ENCODE results near the gene DHX15. TPM values are rescaled to one million over a fixed set of nuclear protein-coding genes. Genes with fewer than 3 reads are reported as not detected.
"Not testable (repeated sequence)": the region's sequence is repeated elsewhere in the genome, so short reads cannot be mapped to it uniquely, and the experiment has no call there.

DHX15 gene
- total and polyA plus RNA-seq, 5 donors = 37.8 to 78.6 (median 64.1) TPM

GRCh38 chr4:24511371-24512063 lies 72.8 kb downstream of the DHX15 start:
- Histone ChIP-seq H3K4me3 (ENCODE audit: low read length) (no peak overlapping the region), H3K4me1 (ENCODE audit: control insufficient read depth, insufficient read depth, low read length) (no peaks in the 10 kb centered on the region), H3K9me3 (ENCODE audit: control insufficient read depth, low read length) (no peaks in the 10 kb centered on the region), H3K27ac (ENCODE audit: low read length) (no peak overlapping the region), H3K27me3 (ENCODE audit: control insufficient read depth, insufficient read depth) (no peaks in the 10 kb centered on the region)
- intact Hi-C loops (cut with DNase I) = no loop called here
- DNase-seq (no peak), ATAC-seq (no peak)
- 74% methylated on average over 5 of the region's 5 CpGs for WGBS

DNA sequence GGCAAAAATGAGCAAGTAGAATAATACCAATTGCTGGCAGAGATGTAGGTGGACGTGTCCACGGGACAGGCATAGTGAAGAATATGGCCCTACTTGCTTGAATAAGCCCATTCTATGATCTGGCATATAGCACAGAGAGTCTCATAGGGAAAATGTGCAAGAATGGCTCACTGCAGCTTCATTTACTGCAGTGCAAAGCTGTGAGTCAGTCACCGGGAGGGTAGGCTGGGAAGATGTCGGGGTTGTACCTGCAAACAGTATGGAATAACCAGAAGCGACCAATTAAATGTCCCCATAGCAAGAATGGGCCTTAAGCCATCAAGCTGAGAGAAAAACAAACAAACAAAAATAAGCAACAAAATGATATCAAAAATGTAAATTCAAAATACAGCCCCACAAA lies 74.3 kb downstream of the DHX15 start:
- intact Hi-C loops (cut with DNase I) = no loop called here
- WGBS = 97% methylated on average over 5 of the region's 5 CpGs
- H3K27me3 ChIP-seq (ENCODE audit: control insufficient read depth, insufficient read depth) = no peaks in the 10 kb centered on the region
- no peaks in the 10 kb centered on the region for H3K9me3 ChIP-seq (ENCODE audit: control insufficient read depth, low read length)
- no peak for DNase-seq
- ATAC-seq = no peak
- no peak overlapping the region for H3K4me3 ChIP-seq (ENCODE audit: low read length)
- H3K27ac ChIP-seq (ENCODE audit: low read length) = no peak overlapping the region
- H3K4me1 ChIP-seq (ENCODE audit: control insufficient read depth, insufficient read depth, low read length) = no peaks in the 10 kb centered on the region

DNA sequence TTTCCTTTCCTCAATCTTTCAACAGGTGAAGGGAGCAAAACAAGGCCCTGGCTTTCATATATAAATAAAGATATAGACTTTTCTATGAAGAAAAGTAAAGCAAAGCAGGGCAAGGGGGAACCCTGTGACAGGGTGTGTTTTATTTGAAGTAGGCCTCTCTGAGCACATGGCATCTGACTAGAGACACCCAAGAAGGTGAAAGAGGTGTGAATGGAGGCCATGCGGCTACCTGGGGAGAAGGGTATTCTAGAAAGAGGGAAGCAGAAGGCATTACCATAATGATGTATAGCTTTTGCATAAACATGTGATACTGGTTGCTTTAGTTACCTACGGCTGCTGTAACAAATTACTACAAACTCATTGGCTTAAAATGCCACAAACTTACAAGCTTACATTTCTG lies 75.8 kb downstream of the DHX15 start:
- 98% methylated on average over 2 of the region's 2 CpGs for WGBS
- H3K27me3 ChIP-seq (ENCODE audit: control insufficient read depth, insufficient read depth) = no peaks in the 10 kb centered on the region
- H3K9me3 ChIP-seq (ENCODE audit: control insufficient read depth, low read length) = no peaks in the 10 kb centered on the region
- no peak overlapping the region for H3K4me3 ChIP-seq (ENCODE audit: low read length)
- H3K4me1 ChIP-seq (ENCODE audit: control insufficient read depth, insufficient read depth, low read length) = no peaks in the 10 kb centered on the region
- intact Hi-C loops (cut with DNase I) = no loop called here
- H3K27ac ChIP-seq (ENCODE audit: low read length) = no peak overlapping the region
- no peak for ATAC-seq
- DNase-seq = no peak

DNA sequence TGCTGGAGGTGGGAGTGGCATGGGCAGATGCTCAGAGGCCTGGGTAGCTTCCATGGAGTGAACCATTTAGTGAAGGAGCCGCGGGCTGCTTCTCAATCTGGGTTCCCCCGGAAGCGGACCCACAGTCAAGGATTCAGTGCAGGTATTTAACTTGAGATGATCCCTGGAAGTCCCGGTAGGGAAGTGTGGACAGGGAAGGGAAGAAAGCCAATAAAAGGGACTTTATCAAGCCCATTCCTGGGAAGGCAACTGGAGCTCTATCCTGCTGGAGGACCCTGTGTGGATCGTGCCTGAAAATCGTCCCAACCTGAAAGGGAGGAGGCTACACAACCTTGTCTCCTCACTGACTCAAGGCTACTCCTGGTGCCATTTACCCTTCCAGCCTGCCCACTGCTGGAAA lies 76.9 kb downstream of the DHX15 start:
- 82% methylated on average over 7 of the region's 7 CpGs for WGBS

GRCh38 chr4:24503090-24503489 lies 81.3 kb downstream of the DHX15 start:
- H3K4me1 ChIP-seq (ENCODE audit: control insufficient read depth, insufficient read depth, low read length); ATAC-seq; DNase-seq; H3K9me3 ChIP-seq (ENCODE audit: control insufficient read depth, low read length); H3K27me3 ChIP-seq (ENCODE audit: control insufficient read depth, insufficient read depth); H3K27ac ChIP-seq (ENCODE audit: low read length); H3K4me3 ChIP-seq (ENCODE audit: low read length); intact Hi-C loops (cut with DNase I): not testable (repeated sequence)
- 86% methylated on average over 10 of the region's 10 CpGs for WGBS

More for the DNA sequence above, 76.9 kb downstream of the DHX15 start:
- ATAC-seq (peak in 1 of 2 donors; percentile 14), DNase-seq (no peak)
- Histone ChIP-seq H3K9me3 (ENCODE audit: control insufficient read depth, low read length) (no peaks in the 10 kb centered on the region), H3K27me3 (ENCODE audit: control insufficient read depth, insufficient read depth) (no peaks in the 10 kb centered on the region), H3K27ac (ENCODE audit: low read length) (no peak overlapping the region), H3K4me3 (ENCODE audit: low read length) (no peak overlapping the region), H3K4me1 (ENCODE audit: control insufficient read depth, insufficient read depth, low read length) (no peaks in the 10 kb centered on the region)
- intact Hi-C loops (cut with DNase I) = no loop called here

GRCh38 chr4:24497221-24497620 lies 87.1 kb downstream of the DHX15 start:
- intact Hi-C loops (cut with DNase I) = loop anchor here in 1 of 4 donors (10.0 kb wide), 1 partner anchor 188 kb away; no protein-coding TSS in a partner anchor

GRCh38 chr4:24496597-24496996 lies 87.8 kb downstream of the DHX15 start:
- H3K27me3 ChIP-seq (ENCODE audit: control insufficient read depth, insufficient read depth) = no peaks in the 10 kb centered on the region
- no peaks in the 10 kb centered on the region for H3K4me1 ChIP-seq (ENCODE audit: control insufficient read depth, insufficient read depth, low read length)
- H3K4me3 ChIP-seq (ENCODE audit: low read length) = no peak overlapping the region
- DNase-seq (no peak), ATAC-seq (no peak)
- WGBS = 91% methylated on average over 6 of the region's 6 CpGs
- H3K9me3 ChIP-seq (ENCODE audit: control insufficient read depth, low read length) = no peaks in the 10 kb centered on the region
- H3K27ac ChIP-seq (ENCODE audit: low read length) = no peak overlapping the region
- intact Hi-C loops (cut with DNase I) = loop anchor here in 1 of 4 donors (10.0 kb wide), 1 partner anchor 188 kb away; no protein-coding TSS in a partner anchor

More at GRCh38 chr4:24497221-24497620, 87.1 kb downstream of the DHX15 start:
- Histone ChIP-seq H3K27ac (ENCODE audit: low read length) (no peak overlapping the region), H3K4me3 (ENCODE audit: low read length) (no peak overlapping the region), H3K27me3 (ENCODE audit: control insufficient read depth, insufficient read depth) (no peaks in the 10 kb centered on the region), H3K9me3 (ENCODE audit: control insufficient read depth, low read length) (no peaks in the 10 kb centered on the region), H3K4me1 (ENCODE audit: control insufficient read depth, insufficient read depth, low read length) (no peaks in the 10 kb centered on the region)
- WGBS = 88% methylated on average over 7 of the region's 7 CpGs
- no peak for DNase-seq
- ATAC-seq = no peak

DNA sequence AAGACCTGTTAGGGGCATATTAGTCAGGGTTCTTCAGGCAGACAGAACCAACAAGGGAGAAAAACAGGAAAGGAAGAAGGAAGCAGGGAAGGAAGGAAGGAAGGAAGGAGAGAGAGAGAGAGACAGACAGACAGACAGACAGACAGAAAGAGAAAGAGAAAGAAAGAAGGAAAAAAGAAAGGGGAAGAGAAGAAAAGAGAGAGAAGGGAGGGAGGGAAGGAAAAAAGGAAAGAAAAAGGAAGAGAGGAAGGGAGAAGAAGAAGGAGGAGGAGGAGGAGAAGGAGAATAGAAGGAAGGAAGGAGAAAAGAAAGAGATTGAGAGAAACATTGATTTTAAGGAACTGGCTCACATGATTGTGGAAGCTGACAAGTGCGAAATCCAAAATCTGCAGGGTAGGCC lies 89.0 kb downstream of the DHX15 start:
- Histone ChIP-seq H3K27ac (ENCODE audit: low read length) (no peak overlapping the region), H3K4me3 (ENCODE audit: low read length) (no peak overlapping the region), H3K27me3 (ENCODE audit: control insufficient read depth, insufficient read depth) (no peaks in the 10 kb centered on the region), H3K9me3 (ENCODE audit: control insufficient read depth, low read length) (no peaks in the 10 kb centered on the region), H3K4me1 (ENCODE audit: control insufficient read depth, insufficient read depth, low read length) (no peaks in the 10 kb centered on the region)
- DNase-seq (no peak), ATAC-seq (no peak)
- intact Hi-C loops (cut with DNase I) = loop anchor here in 1 of 4 donors (10.0 kb wide), 1 partner anchor 189 kb away; no protein-coding TSS in a partner anchor
- WGBS = 89% methylated on average over 1 of the region's 1 CpG

DNA sequence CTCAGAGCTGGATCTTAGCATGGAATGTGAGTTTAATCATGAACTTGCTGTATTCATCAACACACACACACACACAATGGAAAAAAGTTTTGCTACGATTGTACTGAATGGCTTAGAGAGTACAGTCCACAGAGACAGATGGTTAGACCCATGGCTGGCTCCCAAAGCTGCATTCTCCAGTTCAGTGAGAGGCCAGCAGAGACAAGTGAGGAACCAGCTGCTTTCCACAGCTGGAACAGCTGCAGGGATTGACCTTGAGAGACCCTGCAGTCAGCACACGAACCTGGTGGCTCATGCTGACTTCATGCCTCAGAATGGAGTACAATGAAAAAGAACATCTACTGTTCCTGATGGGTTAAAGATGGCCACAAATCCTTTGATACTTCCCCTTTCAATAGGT lies 94.5 kb downstream of the DHX15 start:
- 48% methylated on average over 2 of the region's 2 CpGs for WGBS
- H3K27me3 ChIP-seq (ENCODE audit: control insufficient read depth, insufficient read depth) = no peaks in the 10 kb centered on the region
- ATAC-seq = peak; percentile 27 to 47
- no peak for DNase-seq
- intact Hi-C loops (cut with DNase I) = loop anchor here in 1 of 4 donors (10.0 kb wide), 1 partner anchor 195 kb away; no protein-coding TSS in a partner anchor
- H3K4me3 ChIP-seq (ENCODE audit: low read length) = no peak overlapping the region
- H3K9me3 ChIP-seq (ENCODE audit: control insufficient read depth, low read length) = no peaks in the 10 kb centered on the region
- no peaks in the 10 kb centered on the region for H3K4me1 ChIP-seq (ENCODE audit: control insufficient read depth, insufficient read depth, low read length)
- no peak overlapping the region for H3K27ac ChIP-seq (ENCODE audit: low read length)

DNA sequence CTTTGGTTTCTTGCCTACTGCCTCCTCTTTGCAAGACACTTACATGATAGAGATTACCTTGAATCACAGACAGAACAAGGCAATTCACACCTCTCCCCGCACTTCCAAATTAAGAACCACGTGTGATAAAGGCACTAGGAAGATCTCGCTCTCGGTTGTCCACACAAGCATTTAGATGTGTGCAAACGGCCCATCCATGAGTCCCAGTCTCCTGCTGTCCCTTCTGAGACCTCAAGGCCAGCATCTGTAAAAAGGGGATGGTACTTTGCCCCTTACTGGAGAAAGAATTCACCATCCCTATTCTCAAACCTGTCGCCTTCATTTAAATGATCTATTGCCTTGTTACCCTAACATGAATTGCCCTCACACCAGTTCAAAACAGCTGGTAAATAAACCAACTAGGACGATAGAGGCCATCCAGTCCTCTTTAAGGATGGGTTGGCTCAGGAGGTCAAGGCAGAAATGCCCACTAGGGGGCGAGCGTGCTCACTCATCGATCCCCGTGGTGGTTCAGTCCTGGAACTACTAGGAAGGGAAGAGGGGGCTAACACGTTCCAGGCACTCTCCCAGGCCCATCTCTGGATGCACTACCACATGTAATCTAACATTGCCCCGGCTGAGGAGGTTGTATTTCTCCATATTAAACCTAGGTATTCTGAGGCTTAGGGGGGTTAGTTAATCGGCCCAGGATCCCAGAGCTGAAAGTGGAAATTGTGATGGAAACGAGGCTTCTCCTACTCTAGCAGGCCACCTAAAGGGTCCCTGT lies 95.8 kb downstream of the DHX15 start:
- Histone ChIP-seq H3K27ac (ENCODE audit: low read length) (no peak overlapping the region), H3K4me3 (ENCODE audit: low read length) (no peak overlapping the region), H3K9me3 (ENCODE audit: control insufficient read depth, low read length) (no peaks in the 10 kb centered on the region), H3K4me1 (ENCODE audit: control insufficient read depth, insufficient read depth, low read length) (no peaks in the 10 kb centered on the region), H3K27me3 (ENCODE audit: control insufficient read depth, insufficient read depth) (no peaks in the 10 kb centered on the region)
- peak; percentile 83 to 90 for ATAC-seq
- intact Hi-C loops (cut with DNase I) = no loop called here
- DNase-seq = peak; percentile 74 to 92 (median 86)
- 30% methylated on average over 15 of the region's 15 CpGs for WGBS

DNA sequence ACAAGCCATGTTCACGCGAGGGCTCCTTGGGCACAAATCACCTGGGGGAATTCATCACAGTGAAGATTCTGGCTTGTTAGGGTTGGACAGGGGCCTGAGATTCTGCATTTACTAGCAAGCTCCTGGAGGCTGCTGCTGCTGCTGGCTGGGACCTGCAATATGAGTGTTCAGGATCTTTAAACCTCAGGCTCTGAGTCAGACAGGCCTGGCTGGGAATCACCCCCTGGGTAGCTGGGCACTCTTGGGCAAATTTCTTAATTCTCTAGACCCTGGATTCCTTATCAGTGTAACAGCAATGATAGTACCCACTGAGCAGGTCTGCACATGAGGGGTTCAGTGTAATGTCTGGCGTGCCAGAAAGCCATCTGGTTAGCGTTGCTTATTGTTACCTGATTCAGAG lies 101.5 kb downstream of the DHX15 start:
- Histone ChIP-seq H3K4me1 (ENCODE audit: control insufficient read depth, insufficient read depth, low read length) (no peaks in the 10 kb centered on the region), H3K4me3 (ENCODE audit: low read length) (no peak overlapping the region), H3K27me3 (ENCODE audit: control insufficient read depth, insufficient read depth) (no peaks in the 10 kb centered on the region), H3K27ac (ENCODE audit: low read length) (no peak overlapping the region), H3K9me3 (ENCODE audit: control insufficient read depth, low read length) (no peaks in the 10 kb centered on the region)
- intact Hi-C loops (cut with DNase I) = no loop called here
- 91% methylated on average over 4 of the region's 4 CpGs for WGBS
- ATAC-seq (no peak), DNase-seq (no peak)

Data from right cardiac atrium (tissue), 5 donors.